ENCODE results near the gene CASP6.

The CASP6 gene

DNA sequence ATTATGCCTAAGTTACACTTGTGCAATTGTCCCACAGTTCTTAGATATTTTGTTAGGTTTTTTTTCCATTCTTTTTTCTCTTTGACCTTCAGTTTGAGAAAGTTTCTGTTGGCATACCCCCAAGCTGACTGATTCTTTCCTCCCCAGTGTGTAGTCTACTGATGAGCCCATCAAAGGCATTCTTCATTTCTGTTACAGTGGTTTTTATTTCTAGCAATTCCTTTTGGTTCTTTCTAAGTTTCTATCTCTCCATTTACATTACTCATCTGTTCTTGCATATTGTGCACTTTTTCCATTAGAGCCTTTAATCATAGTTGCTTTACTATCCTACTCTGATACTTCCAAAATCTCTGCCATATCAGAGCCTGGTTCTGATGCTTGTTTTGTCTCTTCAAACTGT, 31.9 kb downstream of the CASP6 start:
- DNase-seq (ENCODE audit: low read depth in 3 of 3): no peak

DNA sequence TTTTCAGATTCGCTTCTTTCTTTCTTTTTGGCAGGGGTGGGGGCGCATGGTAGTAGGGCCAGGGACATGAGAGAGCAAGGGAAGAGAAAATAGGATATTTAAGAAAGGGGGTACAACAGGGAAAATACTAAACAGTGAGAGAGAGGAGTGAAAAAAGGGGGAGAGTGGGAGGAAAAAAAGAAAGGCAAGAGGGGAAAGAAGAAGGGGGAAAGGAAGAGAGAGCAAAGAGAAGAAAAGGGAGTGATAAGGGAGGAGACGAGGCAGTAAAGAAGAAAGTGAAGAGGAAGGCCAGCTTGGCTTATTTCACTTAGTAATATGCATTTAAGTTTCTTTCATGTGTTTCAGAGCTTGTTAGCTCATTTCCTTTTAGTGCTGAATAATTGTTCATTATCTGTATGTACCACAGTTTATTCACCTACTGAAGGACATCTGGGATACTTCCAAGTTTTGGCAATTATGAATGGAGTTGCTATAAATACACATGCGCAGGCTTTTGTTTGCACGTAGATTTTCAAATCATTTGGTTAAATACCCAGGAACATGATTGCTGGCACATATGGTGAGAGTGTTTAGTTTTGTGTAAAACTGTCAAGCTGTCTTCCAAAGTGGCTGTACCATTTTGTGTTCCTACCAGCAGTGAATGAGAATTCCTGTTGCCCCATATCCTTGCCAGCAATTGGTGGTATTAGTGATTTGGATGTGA, 37.3 kb downstream of the CASP6 start:
- DNase-seq (ENCODE audit: low read depth in 3 of 3): no peak

DNA sequence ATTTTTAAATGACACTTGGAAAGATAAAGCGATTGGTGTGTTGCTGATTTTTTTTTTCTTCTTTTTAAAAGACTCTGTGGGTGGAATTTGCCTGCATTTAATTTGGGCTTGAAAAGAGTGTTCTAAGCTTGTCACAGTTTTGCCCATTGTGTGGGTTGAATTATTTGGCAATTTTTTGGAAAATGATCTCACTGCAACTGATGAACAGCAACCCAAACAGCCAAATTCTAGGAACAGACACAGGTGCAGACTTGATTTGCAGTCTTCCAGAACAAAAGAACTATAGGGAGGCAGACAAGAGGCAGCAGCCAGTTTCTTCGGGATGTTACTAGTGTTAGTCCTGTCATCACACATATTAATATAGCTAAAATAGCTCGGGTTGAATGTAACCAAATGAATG, 40.5 kb downstream of the CASP6 start:
- no peak for DNase-seq (ENCODE audit: low read depth in 3 of 3)

DNA sequence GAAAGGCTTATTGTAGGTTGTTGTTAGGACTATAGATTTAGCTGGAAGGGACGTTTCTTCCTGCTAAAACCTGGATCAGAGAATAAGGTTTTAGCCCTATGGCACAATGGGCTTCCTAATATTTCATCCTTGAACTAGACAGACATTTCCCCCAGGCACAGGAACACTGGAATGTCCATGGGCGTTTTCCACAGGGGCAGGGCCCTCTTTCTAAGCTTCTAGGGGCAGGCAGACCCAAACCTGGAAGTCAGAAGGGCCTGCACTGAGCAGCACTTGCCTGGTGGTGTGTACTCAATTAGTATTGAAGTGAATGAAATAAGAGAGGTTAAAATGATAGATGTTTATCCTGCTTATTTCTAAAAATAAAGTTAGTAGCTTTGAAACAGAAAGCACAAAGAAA, 41.1 kb downstream of the CASP6 start:
- DNase-seq (ENCODE audit: low read depth in 3 of 3): no peak

DNA sequence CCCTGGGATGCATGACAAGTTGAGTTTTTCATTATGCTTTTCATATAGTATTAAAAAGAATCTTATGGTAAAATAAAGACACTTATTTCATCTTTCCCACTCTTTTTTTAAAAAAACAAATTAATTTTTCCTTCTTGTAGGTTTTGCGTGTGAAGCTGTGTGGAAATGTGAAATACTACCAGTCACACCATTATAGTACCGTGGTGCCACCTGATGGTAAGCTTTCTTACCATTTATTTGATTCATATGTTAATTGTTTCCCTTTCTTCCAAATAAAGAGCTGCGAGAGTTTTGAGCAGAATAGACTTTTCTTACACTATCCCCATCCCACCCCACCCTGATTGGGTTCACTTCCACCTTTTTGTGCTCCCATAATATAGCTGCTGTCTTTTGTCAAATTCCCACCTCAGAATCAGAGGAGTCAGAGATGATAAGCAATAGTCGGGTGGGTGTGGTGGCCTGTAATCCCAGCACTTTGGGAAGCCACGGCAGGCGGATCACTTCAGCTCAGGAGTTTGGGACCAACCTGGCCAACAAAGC, 44.3 kb downstream of the CASP6 start:
- no peak for DNase-seq (ENCODE audit: low read depth in 3 of 3)

DNA sequence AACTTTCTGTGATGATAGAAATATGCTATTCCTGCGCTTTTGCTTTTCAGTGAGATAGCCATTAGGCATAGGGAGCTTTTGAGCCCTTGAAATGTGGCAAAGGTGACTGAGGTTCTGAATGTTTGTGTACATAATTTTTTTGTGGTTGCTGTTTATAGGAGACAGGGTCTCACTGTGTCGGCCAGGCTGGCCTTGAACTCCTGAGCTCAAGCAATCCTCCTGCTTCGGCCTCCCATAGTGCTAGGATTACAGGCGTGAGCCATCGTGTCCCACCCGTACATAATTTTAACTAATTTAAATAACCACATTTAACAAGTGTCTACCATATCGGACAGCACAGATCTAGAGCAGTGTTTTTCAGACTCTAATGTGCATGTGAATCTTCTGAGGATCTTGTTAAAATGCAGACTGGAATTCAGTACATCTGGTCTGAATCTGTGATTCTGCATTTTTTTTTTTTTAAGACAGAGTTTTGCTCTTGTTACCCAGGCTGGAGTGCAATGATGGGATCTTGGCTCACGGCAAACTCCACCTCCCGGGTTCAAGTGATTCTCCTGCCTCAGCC, 45.3 kb downstream of the CASP6 start:
- no peak for DNase-seq (ENCODE audit: low read depth in 3 of 3)

DNA sequence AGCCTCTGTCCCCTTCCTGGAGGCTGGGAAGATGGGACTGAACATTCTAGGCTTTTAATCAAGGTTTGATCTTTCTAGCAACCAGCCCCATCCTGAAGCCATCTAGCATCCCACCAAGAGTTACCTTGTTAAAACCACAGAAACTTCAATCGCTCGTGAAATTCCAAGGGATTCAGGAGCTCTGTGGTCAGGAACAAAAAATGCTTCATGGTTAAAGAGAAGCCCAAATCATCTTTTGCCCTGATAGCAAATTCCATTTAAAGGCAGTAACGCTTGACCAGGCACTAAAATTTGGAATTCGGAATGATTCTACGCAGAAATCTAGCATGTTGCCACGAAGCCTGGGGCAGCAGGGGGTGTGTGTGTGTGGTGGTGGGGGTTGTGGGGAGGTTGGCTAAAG, 47.8 kb downstream of the CASP6 start:
- no peak for DNase-seq (ENCODE audit: low read depth in 3 of 3)

DNA sequence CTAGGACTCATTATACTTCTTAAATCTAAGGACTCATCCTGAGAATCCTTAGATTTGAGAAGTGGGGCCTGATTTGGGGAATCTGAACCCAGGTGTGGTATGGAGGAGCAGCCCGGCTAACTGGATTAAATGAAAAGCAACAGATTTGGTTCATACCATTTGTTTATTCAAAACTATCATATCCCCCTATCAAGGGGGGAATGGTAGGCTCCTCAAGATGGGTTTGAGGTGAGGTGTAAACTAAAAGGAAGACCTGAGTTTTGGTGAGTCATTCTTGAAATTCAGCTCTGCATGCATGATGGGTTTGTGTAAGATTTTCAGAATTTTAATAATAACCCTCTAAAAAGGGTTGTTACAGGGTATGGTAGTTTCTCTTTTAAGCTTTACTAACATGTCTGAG, 53.4 kb downstream of the CASP6 start:
- DNase-seq (ENCODE audit: low read depth in 3 of 3): no peak

DNA sequence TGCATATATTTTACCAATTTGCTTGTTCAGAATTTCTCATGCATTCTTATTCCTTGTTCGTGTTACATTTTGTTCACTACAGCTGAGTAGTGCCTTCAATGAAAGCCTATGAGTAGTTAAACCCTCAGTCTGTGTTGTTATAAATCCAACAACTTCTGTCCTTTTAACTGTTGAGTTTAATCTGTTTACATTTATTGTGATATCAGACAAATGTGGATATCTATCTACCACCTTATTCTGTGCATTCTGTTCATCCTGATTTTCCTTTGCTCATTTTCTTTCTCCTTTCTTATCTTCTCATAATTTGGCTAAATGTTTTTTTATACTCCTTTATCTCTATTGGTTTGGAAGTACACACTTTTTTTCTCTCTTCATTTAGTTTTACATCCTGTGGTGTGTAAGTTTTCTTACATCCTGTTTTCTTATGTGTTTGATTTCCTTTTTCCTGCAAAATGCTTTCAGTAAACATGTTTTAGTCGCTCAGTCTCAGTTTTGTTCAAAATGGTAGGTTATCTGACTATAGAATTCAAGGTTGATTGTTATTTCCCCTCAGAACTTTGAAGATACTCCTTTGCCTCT, 54.2 kb downstream of the CASP6 start:
- no peak for DNase-seq (ENCODE audit: low read depth in 3 of 3)

DNA sequence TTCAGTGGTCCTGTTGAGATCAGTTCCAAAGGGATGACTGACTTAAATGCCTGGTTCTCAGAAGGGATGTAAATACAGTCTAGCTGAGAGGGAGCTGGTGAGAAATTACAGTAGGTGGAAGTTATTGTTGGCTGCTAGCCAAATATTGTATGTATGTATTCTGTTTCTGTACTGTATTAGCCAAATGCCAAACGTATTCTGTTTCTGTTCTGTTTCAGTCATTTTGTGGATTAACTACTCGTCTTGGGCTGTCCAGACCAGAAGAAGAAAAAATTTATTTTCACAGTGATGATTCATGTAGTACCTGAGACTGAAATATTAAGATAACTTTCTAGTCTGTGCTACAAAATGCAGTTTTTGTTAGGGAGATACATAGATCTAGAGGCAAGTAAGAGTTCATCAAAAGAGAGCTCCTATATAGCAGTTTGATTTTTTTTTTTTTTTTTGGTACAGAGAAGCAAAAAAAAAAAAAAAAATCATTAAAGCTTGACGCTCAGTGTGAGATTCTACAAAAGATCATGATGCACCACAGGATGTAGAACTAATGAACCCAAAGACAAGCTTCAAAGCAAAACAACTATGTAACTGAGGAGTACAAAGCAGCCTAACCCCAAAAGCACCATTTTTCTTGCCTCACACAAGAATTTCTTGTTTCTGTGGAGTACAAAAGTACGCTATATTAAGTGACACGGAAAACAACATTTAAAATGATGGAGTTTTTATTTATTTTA, 54.8 kb downstream of the CASP6 start:
- no peak for DNase-seq (ENCODE audit: low read depth in 3 of 3)

DNA sequence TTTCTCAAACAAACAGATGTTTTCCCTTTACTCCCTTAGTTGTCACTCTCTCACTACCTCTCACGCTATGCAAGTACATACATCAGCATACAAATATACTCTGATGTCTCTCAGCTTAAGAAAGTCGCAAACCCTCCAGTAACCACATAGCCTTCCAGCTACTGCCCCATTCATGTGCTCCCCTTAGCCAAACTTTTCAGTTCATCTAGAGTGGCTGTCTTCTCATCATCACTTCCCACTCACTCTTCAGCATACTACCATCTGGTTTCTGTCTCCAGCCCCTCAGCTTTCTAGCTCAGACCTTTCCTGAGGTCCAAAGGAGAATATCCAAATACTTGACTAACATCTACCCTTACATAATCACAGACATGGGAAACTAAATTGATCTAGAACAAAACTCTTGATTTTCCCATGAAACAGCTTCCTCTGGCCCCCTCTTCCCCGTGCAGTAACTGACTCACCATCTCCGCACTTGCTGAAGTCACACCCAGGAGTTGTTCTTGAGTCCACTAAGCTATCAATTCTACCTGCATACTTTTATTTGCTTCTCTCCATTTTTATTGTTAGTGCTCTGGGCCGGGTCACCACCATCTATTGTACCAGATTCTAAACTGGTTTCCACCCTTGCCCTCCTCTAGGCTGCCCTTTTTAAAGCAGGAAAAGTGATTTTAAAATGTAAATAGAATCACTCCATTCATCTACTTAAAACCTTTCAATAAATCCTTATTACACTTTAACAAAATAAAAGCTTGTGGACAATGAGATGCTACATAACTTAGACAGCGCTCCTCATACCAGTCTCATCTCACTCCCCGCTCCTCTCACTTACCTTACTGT, 57.2 kb downstream of the CASP6 start:
- DNase-seq (ENCODE audit: low read depth in 3 of 3): no peak

DNA sequence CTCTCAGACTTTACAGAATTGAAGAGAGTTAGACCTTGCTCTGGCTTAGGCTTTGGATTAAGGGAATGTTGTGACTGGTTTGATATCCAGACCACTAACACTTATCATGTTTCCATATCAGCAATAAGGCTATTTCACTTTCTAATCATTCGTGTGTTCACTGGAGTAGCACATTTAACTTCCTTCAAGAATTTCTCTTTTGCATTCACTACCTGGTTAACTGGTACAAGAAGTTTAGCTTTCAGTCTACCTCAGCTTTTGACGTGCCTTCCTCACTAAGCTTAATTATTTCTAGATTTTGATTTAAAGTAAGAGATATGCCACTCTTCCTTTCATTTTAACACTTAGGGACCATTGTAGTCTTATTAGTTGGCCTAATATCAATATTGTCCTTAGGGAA, 62.6 kb downstream of the CASP6 start:
- DNase-seq (ENCODE audit: low read depth in 3 of 3): no peak

Data from stimulated activated CD4-positive, alpha-beta T cell treated with anti-CD3 and anti-CD28 coated beads, TNF-alpha, amount 100 ng/mL, for 48 hours (primary cell).